HG03139 (cell line): ENCODE data around the gene ALG3.

Source experiments
- ATAC-seq: cut with Tn5 transposase; IDR thresholded peaks from one replicate; pipeline ENCODE4 v1.9.1; 2021; ENCODE audit not compliant: unreplicated experiment

The ALG3 gene

GRCh38 chr3:184236033-184236410 is 12.7 kb downstream of the ALG3 start:
- ATAC-seq, result no peak

GRCh38 chr3:184235381-184236032 is 13.3 kb downstream of the ALG3 start:
- no peak for ATAC-seq

- no peak for ATAC-seq
Observed at GRCh38 chr3:184234671-184235380, 13.9 kb downstream of the ALG3 start.

GRCh38 chr3:184234224-184234623 is 14.5 kb downstream of the ALG3 start:
- ATAC-seq, result no peak

- ATAC-seq, result no peak
Observed at GRCh38 chr3:184233127-184233843, 15.5 kb downstream of the ALG3 start.

GRCh38 chr3:184231671-184232070 is 17.1 kb downstream of the ALG3 start:
- no peak for ATAC-seq

- ATAC-seq, result no peak
Observed at GRCh38 chr3:184230603-184231528, 17.9 kb downstream of the ALG3 start.

- no peak for ATAC-seq
Observed at GRCh38 chr3:184230081-184230602, 18.6 kb downstream of the ALG3 start.

- ATAC-seq, result peak; percentile 75
Observed at GRCh38 chr3:184229394-184230080, 19.2 kb downstream of the ALG3 start, which contains the start of gene VWA5B2. Gene VWA5B2 (plus strand): TSS chr3:184229585. CDS start chr3:184230529, 944 bp downstream.

GRCh38 chr3:184228376-184229137 is 20.2 kb downstream of the ALG3 start:
- ATAC-seq, result no peak

GRCh38 chr3:184227481-184227935 is 21.3 kb downstream of the ALG3 start:
- ATAC-seq, result no peak

GRCh38 chr3:184223946-184224345 is 24.8 kb downstream of the ALG3 start:
- ATAC-seq, result no peak

- ATAC-seq, result no peak
Observed at GRCh38 chr3:184222521-184222920, 26.2 kb downstream of the ALG3 start.

GRCh38 chr3:184218814-184219213 is 29.9 kb downstream of the ALG3 start:
- no peak for ATAC-seq

- ATAC-seq, result no peak
Observed at GRCh38 chr3:184211718-184212117, 37.0 kb downstream of the ALG3 start.

- no peak for ATAC-seq
Observed at GRCh38 chr3:184211297-184211696, 37.5 kb downstream of the ALG3 start.

GRCh38 chr3:184209146-184209923 is 39.4 kb downstream of the ALG3 start:
- no peak for ATAC-seq

- no peak for ATAC-seq
Observed at GRCh38 chr3:184203526-184203925, 45.2 kb downstream of the ALG3 start.
